ENCODE data around the gene INHBC.

DNA sequence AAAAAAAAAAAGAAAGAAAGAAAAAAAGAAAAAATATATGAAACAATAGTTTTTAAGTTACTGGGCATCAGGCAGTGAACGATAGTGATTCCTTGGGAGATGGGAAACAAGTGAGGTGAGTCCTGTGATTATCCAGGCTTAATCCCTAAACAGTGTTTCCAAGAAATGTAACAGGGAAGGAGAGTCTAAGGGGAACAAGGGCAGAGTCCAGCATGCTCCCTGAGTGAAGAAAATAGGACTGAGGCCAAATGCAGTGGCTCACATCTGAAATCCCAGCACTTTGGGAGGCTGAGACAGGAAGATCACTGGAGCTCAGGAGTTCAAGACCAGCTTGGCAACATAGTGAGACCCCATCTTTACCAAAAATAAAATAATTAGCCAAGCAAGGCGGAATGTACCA, 44.4 kb upstream of the INHBC start:
- TF ChIP-seq EZH2phosphoT487 (IDR thresholded peaks at IDR 0.05; ENCODE audit: borderline replicate concordance, low read depth, low read length) = no peak
- TF ChIP-seq CTCF (conservative IDR thresholded peaks at IDR 0.05; ENCODE audit: low read length) = no peak

Measured in OCI-LY7 (cell line).